ENCODE results near the gene ATP12A. TPM values are rescaled to one million over a fixed set of nuclear protein-coding genes. Genes with fewer than 3 reads are reported as not detected.

ATP12A gene
- total RNA-seq, 1 donor from 2014 or later: not detected

GRCh38 chr13:24662195-24663088 lies 17.8 kb upstream of the ATP12A start:
- intact Hi-C loops (cut with micrococcal nuclease): no loop called here
- ATAC-seq: no peak
- DNase-seq: no peak

- no peak for ATAC-seq
- no peak for DNase-seq
- intact Hi-C loops (cut with micrococcal nuclease): no loop called here
These were observed 17.2 kb upstream of the ATP12A start for GRCh38 chr13:24663089-24663395.

GRCh38 chr13:24663586-24663985 lies 16.6 kb upstream of the ATP12A start:
- ATAC-seq: no peak
- intact Hi-C loops (cut with micrococcal nuclease): no loop called here
- DNase-seq: no peak

GRCh38 chr13:24664726-24665409 lies 15.3 kb upstream of the ATP12A start:
- intact Hi-C loops (cut with micrococcal nuclease): no loop called here
- DNase-seq (no peak), ATAC-seq (no peak)

- no peak for DNase-seq
- intact Hi-C loops (cut with micrococcal nuclease): no loop called here
- ATAC-seq: no peak
These were observed 11.7 kb upstream of the ATP12A start for GRCh38 chr13:24668511-24668910.

- DNase-seq: no peak
- ATAC-seq: no peak
- intact Hi-C loops (cut with micrococcal nuclease): no loop called here
These were observed 11.1 kb upstream of the ATP12A start for GRCh38 chr13:24668955-24669582.

- DNase-seq: no peak
- intact Hi-C loops (cut with micrococcal nuclease): no loop called here
- ATAC-seq: no peak
These were observed 10.0 kb upstream of the ATP12A start for GRCh38 chr13:24670174-24670573.

GRCh38 chr13:24670961-24671381 lies 9.2 kb upstream of the ATP12A start:
- DNase-seq (no peak), ATAC-seq (no peak)
- intact Hi-C loops (cut with micrococcal nuclease): no loop called here

- intact Hi-C loops (cut with micrococcal nuclease): no loop called here
- DNase-seq: no peak
- ATAC-seq: peak; percentile 86
These were observed 8.7 kb upstream of the ATP12A start for GRCh38 chr13:24671386-24672113.

- ATAC-seq: no peak
- DNase-seq: no peak
- intact Hi-C loops (cut with micrococcal nuclease): no loop called here
These were observed 7.8 kb upstream of the ATP12A start for GRCh38 chr13:24672141-24673132.

- intact Hi-C loops (cut with micrococcal nuclease): no loop called here
- ATAC-seq (no peak), DNase-seq (no peak)
These were observed 4.2 kb upstream of the ATP12A start for GRCh38 chr13:24675806-24676570.

- intact Hi-C loops (cut with micrococcal nuclease): no loop called here
- DNase-seq (no peak), ATAC-seq (no peak)
These were observed 2.1 kb upstream of the ATP12A start for GRCh38 chr13:24678151-24678550.

- intact Hi-C loops (cut with micrococcal nuclease): no loop called here
- DNase-seq (no peak), ATAC-seq (no peak)
These were observed 522 bp upstream of the ATP12A start for GRCh38 chr13:24679686-24680085.

GRCh38 chr13:24680921-24681604 lies 855 bp downstream of the ATP12A start:
- ATAC-seq: no peak
- intact Hi-C loops (cut with micrococcal nuclease): no loop called here
- no peak for DNase-seq

GRCh38 chr13:24681930-24682329 lies 1.7 kb downstream of the ATP12A start:
- DNase-seq (no peak), ATAC-seq (no peak)
- intact Hi-C loops (cut with micrococcal nuclease): no loop called here

- no peak for DNase-seq
- intact Hi-C loops (cut with micrococcal nuclease): no loop called here
- ATAC-seq: no peak
These were observed 2.1 kb downstream of the ATP12A start for GRCh38 chr13:24682353-24682752.

GRCh38 chr13:24683351-24683750 lies 3.1 kb downstream of the ATP12A start:
- DNase-seq (no peak), ATAC-seq (no peak)
- intact Hi-C loops (cut with micrococcal nuclease): no loop called here

Measured in left ventricle myocardium superior (tissue), 1 donor.